T-helper 9 cell (primary cell): ENCODE measurements around the gene GPN2.

ENCODE experiments used
- DNase-seq: peaks from one replicate; pipeline ENCODE4 v3.0.0-alpha.2; 2020

The GPN2 gene

GRCh38 chr1:26831546-26832248 is 58.4 kb downstream of the GPN2 start:
- DNase-seq, result no peak

GRCh38 chr1:26831059-26831458 is 59.0 kb downstream of the GPN2 start:
- no peak for DNase-seq

DNA sequence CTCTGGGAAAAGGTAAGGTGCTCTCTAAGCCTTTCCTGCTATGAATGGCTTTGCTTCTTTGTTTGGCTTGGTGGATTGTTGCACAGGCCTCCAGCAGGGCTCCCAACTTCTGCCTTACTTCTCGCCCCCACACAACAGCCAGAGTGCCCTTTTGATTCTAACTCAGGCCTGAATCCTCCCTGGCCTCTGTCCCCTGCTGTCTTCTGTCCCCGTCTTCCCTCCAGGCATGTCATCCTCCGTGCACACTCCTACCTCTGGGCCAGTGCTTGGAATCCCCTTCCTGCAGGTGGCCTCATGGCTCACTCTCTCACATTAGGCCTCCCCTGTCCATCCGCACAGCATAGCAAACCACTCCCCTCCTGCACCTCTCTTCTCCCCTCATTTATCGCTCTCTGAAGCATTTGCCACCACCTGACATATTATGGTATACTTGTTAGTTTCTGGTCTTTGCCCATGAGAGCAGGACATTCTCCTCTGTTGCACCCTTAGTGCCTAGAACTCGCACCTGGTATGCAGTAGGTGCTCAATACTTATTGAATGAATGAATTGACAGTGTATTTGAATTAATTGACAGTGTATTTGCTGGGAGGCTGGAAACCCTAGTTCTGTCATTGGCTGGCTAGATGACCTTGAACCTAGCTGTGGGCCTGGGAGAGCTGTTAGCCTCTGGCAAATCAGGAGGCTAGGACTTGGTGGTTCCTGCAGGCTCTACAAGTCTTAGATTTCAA is 60.7 kb downstream of the GPN2 start:
- no peak for DNase-seq

DNA sequence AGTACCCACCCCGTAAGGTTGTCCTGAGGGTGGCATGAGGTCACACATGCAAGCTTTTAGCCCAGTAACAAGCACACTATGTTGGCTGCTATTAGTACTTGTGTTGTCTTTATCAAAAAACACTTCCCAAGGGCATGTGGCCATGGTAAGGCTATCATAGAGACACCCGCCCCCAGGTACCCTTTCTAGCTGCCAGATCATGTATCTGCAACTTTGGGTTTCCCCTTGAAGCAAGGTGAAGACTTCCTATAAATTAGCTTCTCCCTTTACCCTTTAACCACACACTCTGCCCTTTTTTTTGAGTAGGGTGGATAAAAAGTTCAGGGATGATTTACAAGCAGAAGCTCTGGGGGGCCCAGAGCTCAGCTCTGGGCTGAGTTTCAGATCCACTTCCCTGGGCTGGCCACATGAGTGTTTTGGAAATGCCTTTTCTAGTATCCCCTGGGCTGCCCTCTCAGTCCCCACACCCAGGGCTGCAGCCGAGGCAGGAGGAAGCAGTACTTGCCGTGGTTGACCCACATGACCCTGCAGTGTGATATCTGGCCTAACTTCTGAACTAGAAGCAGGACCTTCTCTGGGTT is 61.6 kb downstream of the GPN2 start:
- no peak for DNase-seq

DNA sequence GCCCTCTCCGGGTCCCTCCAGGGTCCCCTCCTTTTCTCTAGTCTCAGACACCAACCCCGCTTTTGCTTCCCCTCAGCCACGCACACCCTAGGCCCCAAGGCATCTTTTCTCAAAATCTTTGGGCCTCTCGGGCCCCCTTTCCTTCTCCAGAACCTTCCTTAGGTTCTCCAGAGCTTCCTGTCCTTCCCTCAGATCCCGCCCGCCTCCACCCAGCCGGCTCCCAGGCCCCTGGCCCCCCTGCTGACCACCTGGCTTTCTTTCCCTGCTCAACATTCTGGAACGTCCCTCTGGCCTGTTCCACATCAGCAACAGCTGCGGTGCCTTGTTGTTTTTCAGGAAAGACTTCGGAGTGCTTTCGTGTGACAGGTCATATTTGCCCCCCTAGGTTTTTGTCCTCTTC is 62.4 kb downstream of the GPN2 start:
- DNase-seq, result no peak

DNA sequence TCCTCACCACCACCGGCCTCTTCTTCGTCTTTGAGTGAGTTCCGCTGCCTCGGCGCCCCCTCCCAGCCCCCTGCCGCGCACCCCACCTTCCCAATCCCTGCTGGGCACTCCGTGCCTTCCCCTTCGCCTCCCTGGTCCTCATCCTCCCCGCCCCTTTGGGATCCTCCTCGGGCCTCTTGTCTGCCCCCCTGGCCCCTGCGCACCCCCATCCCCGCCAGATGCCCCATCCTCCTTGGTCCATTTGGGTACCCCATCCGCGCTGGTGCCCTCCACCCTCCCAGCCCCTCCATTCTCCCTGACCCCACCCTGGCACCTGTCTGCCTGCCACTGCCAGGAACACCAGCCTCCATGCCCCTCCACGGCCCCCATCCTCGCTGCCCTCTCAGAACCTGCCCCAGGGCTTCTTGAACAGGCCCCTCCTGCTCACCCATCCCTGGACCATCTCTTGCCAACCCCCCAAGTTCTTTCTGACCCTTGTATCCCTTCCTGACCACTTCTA is 62.9 kb downstream of the GPN2 start:
- DNase-seq, result no peak

DNA sequence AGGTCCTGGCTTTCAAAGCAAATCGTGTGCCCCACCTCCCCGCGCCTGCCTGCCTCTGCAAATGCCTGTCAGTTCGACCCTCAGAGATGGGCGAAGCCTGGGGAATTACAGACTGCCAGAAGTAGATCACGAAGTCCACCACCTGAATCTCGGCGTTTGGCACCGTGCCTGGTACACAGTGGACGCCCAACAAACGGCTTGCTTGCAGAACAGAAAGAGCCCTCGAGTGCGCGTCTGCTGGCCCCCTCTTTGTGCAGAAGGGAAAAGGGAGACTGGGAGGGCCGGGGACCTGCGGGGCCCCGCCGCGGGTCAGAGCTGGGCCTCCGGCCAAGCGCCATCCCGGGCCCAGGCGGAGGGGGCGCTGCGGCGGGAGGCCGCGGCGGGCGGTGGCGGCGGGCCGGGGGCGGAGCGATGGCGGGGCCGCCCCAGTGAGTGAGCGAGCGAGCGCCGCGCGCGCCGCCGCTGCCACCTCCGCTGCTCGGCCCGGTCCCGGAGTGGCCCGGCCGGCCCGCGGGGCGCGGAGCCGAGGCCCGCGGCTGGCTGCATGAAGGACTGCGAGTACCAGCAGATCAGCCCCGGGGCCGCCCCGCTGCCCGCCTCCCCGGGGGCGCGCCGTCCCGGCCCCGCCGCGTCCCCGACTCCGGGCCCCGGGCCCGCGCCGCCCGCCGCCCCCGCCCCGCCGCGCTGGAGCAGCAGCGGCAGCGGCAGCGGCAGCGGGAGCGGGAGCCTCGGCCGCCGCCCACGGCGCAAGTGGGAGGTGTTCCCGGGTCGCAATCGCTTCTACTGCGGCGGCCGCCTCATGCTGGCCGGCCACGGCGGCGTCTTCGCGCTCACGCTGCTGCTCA is 63.6 kb downstream of the GPN2 start, which contains the start of gene ZDHHC18:
Gene ZDHHC18, plus strand, starts transcription at position 428 of the 845 bp plus-strand sequence. Its CDS starts 117 bp downstream, at position 545.
- peak; percentile 66 for DNase-seq
